Measurements from ENCODE around the gene CACNA1B.
"Not testable (repeated sequence)": the region's sequence is repeated elsewhere in the genome, so short reads cannot be mapped to it uniquely, and the experiment has no call there.

CACNA1B gene

DNA sequence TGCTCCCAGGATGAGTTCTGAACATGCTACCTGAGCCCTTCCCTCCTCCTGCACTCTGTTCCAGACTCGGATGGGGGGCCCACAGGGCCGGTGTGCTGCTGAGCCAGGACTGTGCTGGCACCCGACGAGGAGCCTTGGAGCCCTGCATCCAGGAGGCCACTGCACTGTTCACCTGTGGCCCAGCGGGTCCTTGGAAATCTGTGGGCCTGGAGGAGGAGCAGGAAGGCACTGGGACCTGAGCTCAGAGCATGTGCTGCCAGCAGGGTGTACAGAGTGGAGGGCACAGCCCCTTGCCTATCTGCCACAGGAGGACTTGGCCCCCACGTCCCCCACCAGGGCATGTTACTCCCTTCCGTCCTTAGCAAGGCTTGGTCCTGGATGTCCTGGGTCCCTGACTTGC, 265.9 kb downstream of the CACNA1B start:
- DNase-seq (ENCODE audit: low spot score), result not testable (repeated sequence)

DNA sequence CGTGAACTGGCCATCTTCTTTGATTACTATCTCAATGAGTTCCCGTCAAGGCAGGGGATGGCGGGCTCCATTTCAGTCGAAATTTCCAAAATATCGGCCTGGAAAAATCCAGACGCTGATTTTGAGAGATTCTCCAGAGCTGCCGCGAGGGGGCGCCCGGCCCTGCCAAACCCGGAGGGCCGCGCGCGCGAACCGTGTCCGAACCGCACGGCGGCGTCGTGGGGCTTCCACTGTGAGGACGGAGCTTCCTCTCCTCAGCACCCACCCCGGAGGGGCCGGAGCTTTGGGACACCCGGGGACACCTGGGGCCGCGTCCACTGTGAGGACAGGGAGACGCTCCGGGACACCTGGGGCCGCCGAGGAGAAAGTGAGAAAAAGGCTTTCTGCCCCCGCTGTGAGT, 270.0 kb downstream of the CACNA1B start:
- DNase-seq (ENCODE audit: low spot score), result not testable (repeated sequence)

DNA sequence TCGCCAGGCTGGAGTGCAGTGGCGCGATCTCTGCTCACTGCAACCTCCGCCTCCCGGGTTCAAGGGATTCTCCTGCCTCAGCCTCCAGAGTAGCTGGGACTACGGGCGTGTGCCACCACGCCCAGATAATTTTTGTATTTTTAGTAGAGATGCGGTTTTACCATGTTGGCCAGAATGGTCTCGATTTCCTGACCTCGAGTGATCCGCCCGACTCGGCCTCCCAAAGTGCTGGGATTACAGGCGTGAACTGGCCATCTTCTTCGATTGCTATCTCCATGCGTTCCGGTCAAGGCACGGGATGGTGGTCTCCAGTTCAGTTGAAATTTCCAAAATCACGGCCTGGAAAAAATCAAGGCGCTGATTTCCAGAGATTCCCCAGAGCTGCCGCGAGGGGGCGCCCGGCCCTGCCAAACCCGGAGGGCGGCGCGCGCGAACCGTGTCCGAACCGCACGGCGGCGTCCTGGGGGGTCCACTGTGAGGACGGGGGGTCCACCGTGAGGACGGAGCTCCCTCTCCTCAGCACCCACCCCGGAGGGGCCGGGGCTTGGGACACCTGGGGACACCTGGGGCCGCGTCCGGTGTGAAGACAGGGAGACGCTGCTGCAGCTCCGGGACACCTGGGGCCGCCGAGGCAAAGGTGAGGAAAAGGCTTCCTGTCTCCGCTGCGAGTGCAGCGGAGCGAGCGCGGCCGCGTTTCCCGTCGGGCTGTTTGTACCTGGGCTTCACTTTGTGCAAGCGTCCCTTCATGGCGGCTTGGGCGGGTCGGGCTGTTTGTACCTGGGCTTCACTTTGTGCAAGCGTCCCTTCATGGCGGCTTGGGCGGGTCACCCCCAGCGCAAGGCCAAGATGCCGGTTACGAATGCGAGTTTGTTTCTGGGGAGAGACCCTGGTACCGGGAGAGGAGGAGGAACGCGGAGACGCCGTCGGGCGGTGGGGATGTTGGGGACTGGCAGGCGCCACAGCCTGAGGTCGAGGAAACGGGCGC, 272.4 kb downstream of the CACNA1B start:
- DNase-seq (ENCODE audit: low spot score), result not testable (repeated sequence)

DNA sequence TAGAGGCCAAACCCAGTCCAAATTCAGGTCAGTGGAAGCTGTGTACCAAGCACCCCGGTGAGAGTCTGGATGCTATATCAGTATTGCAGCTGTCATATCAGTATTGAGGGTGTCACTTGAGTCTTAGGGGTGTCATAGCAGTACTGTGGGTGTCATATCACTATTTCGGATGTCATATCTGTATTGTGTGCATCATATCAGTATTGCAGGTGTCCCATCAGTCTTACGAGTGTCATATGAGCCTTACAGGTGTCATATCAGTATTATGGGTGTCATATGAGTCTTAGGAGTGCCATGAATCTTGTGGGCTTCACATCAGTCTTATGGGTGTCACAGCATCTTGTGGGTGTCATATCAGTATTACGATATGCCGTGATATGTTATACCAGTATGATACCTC, 278.2 kb downstream of the CACNA1B start:
- not testable (repeated sequence) for DNase-seq (ENCODE audit: low spot score)

DNA sequence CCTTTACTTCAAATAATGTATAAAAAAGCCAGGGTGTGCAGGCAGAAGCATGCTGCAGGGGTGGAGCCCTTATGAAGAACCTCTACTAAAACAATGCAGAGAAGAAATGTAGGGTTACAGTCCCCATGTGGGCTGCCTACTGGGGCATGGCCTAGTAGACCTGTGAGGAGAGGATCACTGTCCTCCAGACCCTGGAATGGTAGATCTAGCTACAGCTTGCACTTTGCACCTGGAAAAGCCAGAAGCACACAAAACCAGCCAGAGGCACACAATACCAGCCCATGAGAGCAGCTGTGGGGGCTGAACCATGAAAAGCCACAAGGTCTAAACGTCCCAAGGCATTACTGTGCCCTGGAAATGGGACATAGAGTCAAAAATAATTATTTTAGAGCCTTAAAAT, 289.2 kb downstream of the CACNA1B start:
- not testable (repeated sequence) for DNase-seq (ENCODE audit: low spot score)

Data from NAMALWA (cell line).